Testis (tissue), 3 donors: ENCODE data around the gene G6PC2. TPM values are rescaled to one million over a fixed set of nuclear protein-coding genes. Genes with fewer than 3 reads are reported as not detected.

Experiments used
- DNase-seq: peaks from one replicate; pipeline ENCODE4 v3.0.0-alpha.2; 2019
- H3K27ac ChIP-seq, 2 donors: fragments of 200-600 bp; sonication (generic); one replicate each; pipeline ENCODE4 v1.5.1; 2019
- H3K27me3 ChIP-seq: fragments of 200-600 bp; sonication (generic); one replicate; pipeline ENCODE4 v1.5.1; 2019
- H3K36me3 ChIP-seq: fragments of 200-600 bp; sonication (generic); one replicate; pipeline ENCODE4 v1.5.1; 2017; ENCODE audit warnings: low read depth; ENCODE audit errors: missing control alignments
- H3K4me1 ChIP-seq: fragments of 200-600 bp; sonication (generic); one replicate; pipeline ENCODE4 v1.5.1; 2019
- H3K4me3 ChIP-seq, 2 donors: fragments of 200-600 bp; sonication (generic); one replicate each; pipeline ENCODE4 v1.5.1; 2017 to 2019
- H3K9me3 ChIP-seq: fragments of 200-600 bp; sonication (generic); one replicate; pipeline ENCODE4 v1.5.1; 2017
- CTCF ChIP-seq, 3 experiments: fragments of 450-650 bp in 2 of 3; fragments of 200-600 bp in 1 of 3; sonication (generic) in 1 of 3; IDR thresholded peaks; one replicate each; pipeline ENCODE4 v1.5.1; 2016 to 2019; ENCODE audit warnings: antibody characterized with exemption in 3 of 3, mild to moderate bottlenecking in 2 of 3, moderate library complexity in 1 of 3
- POLR2A ChIP-seq: fragments of 450-650 bp; IDR thresholded peaks from one replicate; pipeline ENCODE4 v1.6.1; 2017; ENCODE audit warnings: antibody characterized with exemption, mild to moderate bottlenecking, moderate library complexity
- WGBS, 2 donors: methylation state at CpG; one replicate each; pipeline ENCODE4 v1.1.5; 2018; 5-methylcytosine and 5-hydroxymethylcytosine counted together
- intact Hi-C: fragments of 100-400 bp; cut with DNase I; formaldehyde crosslinking; loops from one replicate; pipeline ENCODE4 v1.15.1; 2023; ENCODE audit warnings: low total_unique reads
- polyA plus RNA-seq: library from polyadenylated mRNA; stranded (reverse); fragments of 350-450 nt; fragmentation: Illumina TruSeq; extraction: RNeasy Lipid Tissue Mini Kit (QIAGEN cat#74804); gene quantifications from one replicate; pipeline ENCODE4 v1.2.3, GENCODE V29; 2014; ENCODE audit warnings: low read depth, low replicate concordance; ENCODE audit not compliant: insufficient read depth
- total RNA-seq, 2 donors: library from RNA; depleted of rRNA; stranded (reverse); fragments of >200 nt; gene quantifications; one replicate each; pipeline ENCODE4 v1.2.3, GENCODE V29; 2016

G6PC2 gene
- total and polyA plus RNA-seq, 3 donors from 2014 or later = 1.1 to 2.5 (median 2.4) TPM

- intact Hi-C loops = no loop called here
These were observed 12.4 kb downstream of the G6PC2 start for GRCh38 chr2:168913495-168913894.

GRCh38 chr2:168915441-168916330 is 14.6 kb downstream of the G6PC2 start:
- TF ChIP-seq POLR2A (no peak), CTCF (IDR thresholded peaks at IDR 0.05) (no peak)
- Histone ChIP-seq H3K27me3 (no peaks in the 10 kb centered on the region), H3K36me3 (no peaks in the 10 kb centered on the region), H3K27ac (no peak overlapping the region), H3K4me1 (no peaks in the 10 kb centered on the region), H3K9me3 (no peaks in the 10 kb centered on the region), H3K4me3 (no peak overlapping the region)
- no peak for DNase-seq
- intact Hi-C loops = no loop called here
- 88 to 96% methylated on average over 3 of the region's 3 CpGs for WGBS, 2 donors

More at GRCh38 chr2:168913495-168913894, 12.4 kb downstream of the G6PC2 start:
- H3K9me3 ChIP-seq = no peaks in the 10 kb centered on the region
- 71 to 84% methylated on average over 4 of the region's 4 CpGs for WGBS, 2 donors
- H3K27me3 ChIP-seq = no peaks in the 10 kb centered on the region
- H3K36me3 ChIP-seq = no peaks in the 10 kb centered on the region
- H3K27ac ChIP-seq = no peak overlapping the region
- no peak for DNase-seq
- TF ChIP-seq POLR2A = no peak
- TF ChIP-seq CTCF (IDR thresholded peaks at IDR 0.05) = no peak
- no peak overlapping the region for H3K4me3 ChIP-seq
- no peaks in the 10 kb centered on the region for H3K4me1 ChIP-seq

- WGBS, 2 donors = 91% methylated on average over 4 of the region's 4 CpGs
- intact Hi-C loops = no loop called here
- Histone ChIP-seq H3K9me3 (no peaks in the 10 kb centered on the region), H3K4me3 (no peak overlapping the region), H3K4me1 (no peaks in the 10 kb centered on the region), H3K27me3 (no peaks in the 10 kb centered on the region), H3K27ac (no peak overlapping the region), H3K36me3 (no peaks in the 10 kb centered on the region)
- no peak for TF ChIP-seq CTCF (IDR thresholded peaks at IDR 0.05)
- TF ChIP-seq POLR2A = no peak
- DNase-seq = no peak
These were observed 15.2 kb downstream of the G6PC2 start for GRCh38 chr2:168916331-168916675.

GRCh38 chr2:168920504-168921157 is 19.5 kb downstream of the G6PC2 start:
- H3K36me3 ChIP-seq = no peaks in the 10 kb centered on the region
- H3K9me3 ChIP-seq = no peaks in the 10 kb centered on the region
- no peak overlapping the region for H3K27ac ChIP-seq
- H3K4me1 ChIP-seq = no peaks in the 10 kb centered on the region
- no peak for DNase-seq
- H3K4me3 ChIP-seq = no peak overlapping the region
- intact Hi-C loops = loop anchor here (10.0 kb wide), 2 partner anchors 146 to 576 kb away; no protein-coding TSS in a partner anchor
- 26% methylated on average over 4 of the region's 4 CpGs for WGBS, 2 donors
- TF ChIP-seq CTCF (IDR thresholded peaks at IDR 0.05) = peak; percentile 46 to 86 (median 74)
- no peak for TF ChIP-seq POLR2A
- no peaks in the 10 kb centered on the region for H3K27me3 ChIP-seq
